Stimulated activated CD4-positive, alpha-beta T cell treated with anti-CD3 and anti-CD28 coated beads, Interleukin-1b, Interleukin-23, amount 100 ng/mL, for 48 hours (primary cell): ENCODE data around the gene SREBF2.

Experiments used
- DNase-seq: peaks from one replicate; pipeline ENCODE4 v3.0.0-alpha.2; 2020

SREBF2 gene

DNA sequence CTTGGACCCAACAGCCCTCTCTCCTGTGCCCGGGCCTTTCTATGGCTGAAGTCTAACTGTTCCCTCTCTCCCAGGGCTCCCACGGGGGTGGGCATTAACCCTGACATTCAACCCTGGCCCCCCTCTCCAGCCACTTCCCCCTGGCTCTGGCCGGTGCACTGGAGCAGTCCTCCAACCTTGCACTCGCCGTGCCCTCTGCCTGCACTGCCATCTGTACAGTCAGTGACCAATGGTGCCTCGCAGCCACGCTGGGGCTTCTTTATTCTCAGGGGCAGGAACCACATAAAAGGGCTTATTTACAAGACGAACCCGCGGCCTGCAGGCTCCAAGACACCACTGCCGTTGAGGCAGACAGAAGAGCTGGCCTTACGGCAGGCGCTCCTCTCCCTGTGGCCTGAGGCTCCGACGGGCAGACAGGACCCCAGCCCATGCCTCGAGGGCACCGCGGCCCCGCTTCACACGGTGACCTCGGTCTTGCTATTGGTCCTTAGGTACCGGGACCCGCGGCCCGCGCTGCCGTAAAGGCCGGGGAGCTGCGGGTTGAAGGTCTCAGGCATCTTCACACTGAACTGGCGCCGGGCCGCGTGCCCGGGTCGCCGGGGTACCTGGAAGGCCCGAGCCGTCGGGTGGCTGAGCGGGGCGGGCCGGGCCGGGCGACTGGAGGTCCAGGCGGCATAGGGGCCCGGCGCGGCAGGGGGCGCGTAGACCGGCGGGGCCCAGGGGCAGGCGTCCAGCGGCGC lies 76.6 kb downstream of the SREBF2 start:
- DNase-seq = no peak

DNA sequence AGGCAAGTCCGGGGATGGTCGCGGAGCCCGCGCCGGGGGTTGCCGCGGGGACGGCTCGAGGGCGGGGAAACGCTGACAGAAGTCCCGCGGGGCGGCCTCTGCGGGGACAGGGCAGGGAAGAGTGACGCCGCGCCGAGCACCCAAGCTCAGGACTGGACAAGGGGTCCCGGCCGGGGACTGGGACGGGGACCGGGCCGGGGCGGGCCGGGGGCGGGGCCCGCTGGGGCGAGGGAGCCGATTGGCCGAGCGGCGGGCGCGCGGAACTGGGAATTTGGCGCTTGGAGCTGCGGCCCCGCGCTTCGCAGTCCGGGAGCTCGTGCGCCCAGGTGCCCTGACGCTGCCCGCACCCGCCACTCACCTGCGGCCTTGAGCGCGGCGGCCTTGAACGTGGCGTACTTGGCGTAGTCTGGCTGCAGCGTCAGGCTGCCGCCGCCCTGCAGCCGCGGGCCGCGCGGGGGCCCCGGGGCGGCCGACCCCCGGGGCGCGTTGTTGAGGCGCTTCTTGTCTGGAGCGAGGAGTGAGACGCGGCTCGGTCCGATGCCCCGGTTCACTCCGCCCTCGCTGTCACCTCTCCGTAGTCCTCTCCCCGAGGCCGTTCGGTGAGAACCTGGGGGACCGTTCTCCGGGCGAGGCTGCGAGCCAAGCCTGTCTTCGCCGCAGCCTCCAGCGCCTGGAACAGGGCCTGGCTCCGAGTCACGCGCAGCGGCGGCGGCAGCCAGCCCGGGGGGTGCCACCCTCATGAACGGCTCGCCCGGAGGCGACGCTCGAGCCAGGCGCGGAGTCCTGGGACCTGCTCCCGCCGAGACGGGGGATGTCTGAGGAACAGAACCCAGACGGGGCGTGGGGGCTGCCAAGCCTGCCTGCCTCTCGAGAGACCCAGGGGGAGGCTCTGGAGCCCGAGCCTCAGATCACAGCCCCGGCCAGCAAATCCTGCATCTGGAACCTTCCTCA lies 77.4 kb downstream of the SREBF2 start:
- DNase-seq = no peak

DNA sequence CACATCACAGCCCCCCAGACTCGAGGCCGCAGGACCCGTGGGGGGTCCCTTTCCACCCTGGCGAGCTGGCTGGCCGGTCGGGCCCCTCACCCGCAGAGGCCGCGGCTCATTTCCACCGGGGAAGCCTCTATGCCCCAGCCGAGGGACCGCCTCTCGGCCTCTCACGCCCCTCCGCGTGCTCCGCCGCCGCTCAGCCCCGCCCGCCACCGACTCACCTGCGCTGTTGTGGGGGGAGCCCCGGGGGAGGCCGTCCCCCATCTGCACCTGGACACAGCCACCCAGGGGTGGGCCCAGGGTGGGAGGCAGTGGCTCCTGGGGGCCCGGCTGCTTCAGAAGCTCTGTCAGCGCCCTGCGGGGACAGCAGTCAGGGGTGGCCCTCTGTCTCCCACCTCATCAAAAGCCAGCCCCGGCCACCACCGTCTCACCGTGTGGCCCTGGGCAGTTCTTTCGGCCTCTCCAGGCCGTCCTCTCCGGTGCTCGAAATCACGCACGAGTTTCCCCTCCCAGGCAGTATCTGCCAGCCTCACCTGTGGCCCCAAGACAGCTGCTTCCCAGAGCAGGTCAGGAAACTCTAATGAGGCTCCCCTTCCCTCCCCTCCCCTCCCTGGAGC lies 78.2 kb downstream of the SREBF2 start:
- no peak for DNase-seq

DNA sequence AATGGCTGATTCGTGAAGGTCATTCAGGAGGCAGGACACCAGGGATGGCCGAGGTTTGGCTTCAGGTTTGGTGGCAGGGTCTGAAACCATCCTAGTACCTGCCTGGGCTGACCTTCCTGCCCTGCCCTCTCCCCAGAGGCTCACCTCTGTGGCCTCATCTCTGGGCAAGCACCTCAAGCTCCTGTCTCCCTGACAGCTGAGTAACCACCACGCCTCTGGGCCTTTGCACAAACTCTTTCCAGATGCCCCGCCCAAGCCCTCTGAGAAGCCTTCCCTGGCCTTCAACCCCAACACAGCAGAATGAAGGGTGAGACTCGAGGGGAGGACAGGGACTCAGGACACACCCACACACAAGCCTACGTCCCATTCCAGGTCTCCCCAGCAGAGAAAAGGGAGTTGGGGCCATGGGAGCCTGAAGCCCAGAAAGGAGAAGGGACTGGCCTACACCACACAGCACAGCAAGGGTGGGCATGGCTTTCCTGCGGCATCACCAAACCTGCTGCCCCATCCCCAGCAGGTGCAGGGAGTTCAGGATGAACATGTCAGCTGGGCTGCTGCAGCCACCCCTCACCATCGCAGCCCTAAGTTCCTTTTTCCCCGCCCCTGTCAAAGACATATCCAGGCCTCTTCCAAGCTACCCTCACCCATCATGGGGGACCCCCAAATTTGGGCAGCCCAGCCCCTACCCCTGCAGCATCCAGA lies 79.6 kb downstream of the SREBF2 start:
- no peak for DNase-seq

DNA sequence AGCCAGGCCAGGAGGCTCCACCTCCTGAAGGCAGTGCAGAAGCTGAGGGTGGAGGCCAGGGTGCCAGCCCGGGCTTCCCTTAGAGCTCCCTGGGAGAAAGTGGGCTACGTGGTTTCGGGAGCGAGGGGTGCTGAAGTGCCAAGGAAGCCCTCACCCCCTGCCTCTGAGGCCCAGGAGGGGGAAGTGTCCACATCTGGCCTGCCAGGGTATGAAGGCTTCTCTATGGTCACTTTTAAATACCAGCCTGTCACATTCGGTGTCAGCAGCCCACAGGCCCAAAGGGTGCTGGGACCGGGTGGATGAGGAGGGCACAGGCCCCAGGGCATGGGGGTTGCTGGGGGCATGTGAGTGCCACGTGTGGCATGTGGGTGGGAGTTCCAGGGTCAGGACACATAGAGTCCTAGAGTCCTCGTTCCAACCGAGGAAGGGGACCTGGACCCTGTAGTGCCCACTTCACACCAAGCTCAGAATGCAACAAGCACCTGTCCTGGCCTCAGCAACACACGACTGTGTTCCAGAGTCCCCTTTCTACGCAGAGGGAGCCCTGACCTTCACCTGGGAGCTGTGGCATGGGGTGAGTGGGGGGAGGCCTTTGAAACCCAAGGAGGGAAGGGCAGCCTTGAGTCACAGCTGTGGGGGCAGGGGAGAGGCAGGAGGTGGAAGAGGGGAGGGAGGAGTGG lies 80.3 kb downstream of the SREBF2 start:
- no peak for DNase-seq

DNA sequence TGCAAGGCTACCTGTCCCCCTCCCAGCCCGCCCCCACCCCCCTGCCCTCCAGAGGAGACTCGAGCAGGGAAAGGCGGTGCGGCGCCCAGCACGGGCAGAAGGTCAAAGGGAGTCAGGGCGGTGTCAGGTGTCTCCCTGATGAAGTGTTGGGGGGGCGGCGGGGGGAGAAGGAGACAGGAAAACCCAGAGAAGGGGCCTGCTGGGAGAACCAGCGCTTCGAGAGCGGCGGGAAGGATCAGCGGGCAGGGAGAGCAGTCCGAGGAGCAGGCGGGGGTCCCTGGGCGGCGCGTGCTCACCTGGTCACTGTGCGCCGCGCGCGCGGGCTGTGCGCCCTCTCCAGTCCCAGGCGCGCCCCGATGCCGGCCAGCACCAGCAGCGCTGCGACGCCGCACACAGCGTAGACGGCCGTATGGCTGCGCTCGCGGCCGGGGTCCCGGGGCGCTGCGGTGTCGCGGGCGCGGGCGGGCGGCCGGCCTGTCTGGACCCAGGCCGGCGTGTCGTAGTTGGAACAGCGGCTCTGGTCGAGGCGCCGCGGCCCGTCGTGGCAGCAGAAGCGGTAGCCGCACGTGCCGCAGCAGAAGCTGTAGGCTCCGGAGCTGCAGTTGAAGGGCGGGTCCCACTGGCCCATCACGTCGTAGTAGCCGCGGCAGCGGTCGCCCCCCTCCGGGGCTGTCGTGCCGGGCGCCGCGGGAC lies 81.1 kb downstream of the SREBF2 start:
- DNase-seq = no peak

DNA sequence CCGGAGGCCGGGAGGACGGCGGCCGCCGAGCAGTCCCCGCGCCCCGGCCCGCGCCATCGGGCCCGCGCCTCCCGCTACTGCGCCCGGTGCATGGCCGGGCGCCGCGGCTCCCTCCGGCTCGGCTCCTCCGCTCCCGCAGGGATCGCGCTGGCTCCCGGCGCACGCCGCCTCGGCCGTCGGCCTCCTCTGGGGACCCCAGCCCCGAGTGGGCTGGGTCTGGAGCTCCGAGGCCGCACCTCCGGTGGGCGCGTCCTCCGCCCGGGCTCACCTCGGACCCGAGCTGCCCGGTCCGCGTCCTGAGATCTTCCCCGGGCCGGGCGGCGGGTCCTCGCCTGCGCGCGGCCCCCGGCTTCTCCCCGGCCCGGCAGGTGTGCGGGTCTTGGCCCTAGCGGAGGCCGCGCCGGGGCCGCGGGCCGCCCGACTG lies 81.7 kb downstream of the SREBF2 start:
- DNase-seq = no peak

DNA sequence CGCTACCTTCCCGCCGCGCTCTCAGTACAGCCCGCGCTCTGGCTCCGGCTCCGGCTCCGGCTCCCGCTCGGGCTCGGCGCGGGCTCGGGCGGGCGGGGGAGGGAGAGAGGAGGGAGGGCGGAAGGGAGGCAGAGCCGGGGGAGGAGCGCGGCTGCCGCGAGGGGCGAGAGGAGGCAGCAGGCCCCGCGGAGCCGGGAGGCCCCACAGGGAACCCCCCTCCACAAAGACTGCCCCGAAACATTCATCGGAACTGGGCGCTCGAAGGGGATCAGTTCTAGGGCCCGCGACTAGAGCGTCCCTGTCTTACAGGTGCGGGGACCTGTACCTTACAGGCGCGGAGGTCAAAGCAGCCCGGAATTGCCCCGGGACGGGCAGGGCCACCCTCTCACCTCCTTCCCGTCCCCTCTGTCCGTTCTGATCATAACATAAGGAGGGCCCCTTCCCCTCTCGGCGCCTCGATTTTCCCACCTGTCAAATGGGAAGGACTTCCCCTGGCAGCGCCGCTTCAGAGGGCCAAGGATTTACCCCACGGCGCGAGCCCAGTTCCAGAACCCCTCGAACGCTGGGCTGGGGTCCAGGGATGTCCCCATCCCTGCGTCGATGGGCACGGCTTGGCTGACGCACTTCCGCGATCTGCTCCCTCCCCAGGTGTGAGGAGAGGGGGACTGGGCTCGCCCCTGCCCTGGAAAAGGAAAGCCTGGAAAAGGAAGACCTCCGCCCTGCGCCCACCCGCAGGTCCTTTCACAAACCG lies 82.3 kb downstream of the SREBF2 start, which contains the start of gene SHISA8:
Gene SHISA8 (minus strand): TSS at position 40 of the 751 bp plus-strand sequence. CDS start 407 bp downstream, outside the sequence.
- DNase-seq = peak; percentile 57

DNA sequence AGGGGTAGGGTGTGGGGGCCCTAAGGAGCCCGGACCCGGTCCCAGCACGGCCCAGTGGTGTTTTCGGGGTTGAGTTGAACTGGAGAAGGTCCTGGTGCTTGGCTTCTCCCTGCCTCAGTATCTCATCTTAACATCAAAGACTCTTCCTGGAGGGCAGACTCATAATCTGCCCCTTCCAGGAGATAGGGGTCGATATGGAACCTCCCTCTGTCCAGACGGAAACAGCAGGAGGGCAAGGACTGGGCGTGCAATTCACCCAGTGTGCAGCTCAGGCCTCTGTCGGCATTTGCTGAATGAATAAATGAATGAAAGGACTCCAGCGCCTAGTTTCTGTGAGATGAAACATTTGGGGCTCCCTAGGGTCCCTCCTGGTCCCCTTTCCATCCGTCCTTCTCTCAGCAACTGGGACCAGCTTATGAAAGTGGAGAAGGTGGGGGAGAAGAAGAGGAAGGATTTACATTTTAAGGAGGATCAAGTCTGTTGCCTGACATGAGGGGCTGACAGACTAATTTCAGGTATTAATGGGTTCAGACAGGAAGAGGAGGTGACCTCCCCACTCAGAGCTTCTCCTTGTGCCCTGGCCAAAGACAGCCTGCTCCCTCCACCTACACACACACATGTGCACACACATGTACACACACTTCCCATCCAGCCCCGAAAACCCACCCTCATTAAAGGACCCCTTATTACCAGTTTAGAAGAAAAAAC lies 83.0 kb downstream of the SREBF2 start:
- no peak for DNase-seq

DNA sequence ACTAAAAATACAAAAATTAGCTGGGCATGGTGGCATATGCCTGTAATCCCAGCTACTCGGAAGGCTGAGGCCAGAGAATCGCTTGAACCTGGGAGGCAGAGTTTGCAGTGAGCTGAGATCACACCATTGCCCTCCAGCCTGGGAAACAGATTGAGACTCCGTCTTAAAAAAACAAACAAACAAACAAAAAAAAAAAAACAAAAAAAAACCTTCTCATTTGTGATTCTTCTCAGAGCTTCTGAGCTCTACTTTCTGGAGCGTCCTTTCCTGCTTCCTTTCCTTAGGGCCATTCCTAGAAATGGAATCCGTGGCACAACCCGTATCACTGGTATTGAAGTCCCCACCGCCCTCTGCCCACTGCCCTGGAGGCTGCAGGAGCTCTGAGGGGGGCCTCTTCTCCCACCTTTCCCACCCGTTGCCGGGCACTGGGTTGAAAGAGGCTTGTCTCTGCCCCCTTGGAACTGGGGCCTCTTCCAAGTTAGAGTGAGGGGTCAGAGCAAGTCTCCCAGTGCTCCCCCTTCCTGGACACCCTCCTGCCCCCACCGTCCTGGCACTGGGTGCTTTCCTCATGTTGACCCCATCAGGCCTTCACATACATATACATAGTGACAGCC lies 83.9 kb downstream of the SREBF2 start:
- DNase-seq = no peak

DNA sequence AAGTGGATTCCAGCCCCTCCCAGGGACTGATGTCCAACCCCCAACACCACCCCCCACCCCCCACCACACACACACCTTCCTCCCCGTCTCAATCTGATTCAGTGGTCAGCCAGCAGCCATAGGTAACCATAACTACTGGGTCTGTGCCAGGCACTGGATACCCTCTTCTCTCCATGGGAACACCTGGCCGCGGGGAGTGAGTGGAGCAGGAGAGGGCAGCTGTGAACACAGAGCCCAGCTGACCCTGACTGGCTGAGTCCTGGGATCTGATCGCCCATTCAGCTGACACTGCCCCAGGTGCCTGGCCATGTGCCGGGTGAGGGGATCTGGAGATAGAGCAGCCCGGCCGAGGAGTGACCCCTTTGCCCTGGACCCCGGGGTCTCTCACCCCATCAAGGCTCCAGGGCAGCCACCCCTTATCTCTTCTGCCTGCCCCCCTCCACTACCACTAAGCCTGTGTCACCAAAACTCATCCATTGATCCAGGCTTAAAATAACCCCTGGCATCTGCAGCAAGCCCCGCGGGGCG lies 84.5 kb downstream of the SREBF2 start:
- no peak for DNase-seq

DNA sequence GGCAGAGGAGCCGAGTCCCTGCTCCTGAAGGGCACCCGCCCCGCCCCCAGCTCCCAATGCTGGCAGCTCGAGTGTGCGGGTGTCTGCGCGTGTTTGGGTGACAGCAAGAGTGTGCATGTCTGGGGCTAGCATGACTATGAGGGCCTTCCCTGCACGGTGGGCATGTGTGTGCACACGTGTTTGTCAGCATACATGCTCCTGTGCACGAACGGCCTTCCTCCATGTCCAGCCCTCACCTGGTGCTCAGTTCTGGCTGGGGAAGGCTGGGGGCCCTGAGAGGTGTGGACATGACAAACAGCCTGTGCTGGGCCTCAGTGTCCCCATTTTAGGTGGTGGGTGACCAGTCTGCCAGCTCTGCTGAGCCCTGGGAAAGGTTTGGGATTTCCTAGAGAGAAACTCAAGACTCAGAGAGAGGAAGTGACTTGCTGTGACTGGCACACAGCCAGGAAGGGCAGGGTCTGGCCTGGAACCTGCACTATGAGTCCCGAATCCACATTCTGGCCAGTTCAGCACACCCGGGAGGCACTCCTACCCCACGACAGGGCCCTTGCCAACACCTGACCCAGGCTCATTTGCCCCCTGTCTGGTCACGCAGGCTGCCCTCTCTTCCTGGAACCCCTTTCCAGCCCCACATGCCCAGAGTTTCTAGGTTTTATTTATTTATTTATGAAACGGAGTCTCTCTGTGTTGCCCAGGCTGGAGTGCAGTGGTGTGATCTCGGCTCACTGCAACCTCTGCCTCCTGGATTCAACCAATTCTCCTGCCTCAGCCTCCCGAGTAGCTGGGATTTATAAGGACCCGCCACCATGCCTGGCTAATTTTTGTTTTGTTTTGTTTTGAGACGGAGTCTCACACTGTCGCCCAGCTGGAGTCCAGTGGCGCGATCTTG lies 85.2 kb downstream of the SREBF2 start:
- no peak for DNase-seq

DNA sequence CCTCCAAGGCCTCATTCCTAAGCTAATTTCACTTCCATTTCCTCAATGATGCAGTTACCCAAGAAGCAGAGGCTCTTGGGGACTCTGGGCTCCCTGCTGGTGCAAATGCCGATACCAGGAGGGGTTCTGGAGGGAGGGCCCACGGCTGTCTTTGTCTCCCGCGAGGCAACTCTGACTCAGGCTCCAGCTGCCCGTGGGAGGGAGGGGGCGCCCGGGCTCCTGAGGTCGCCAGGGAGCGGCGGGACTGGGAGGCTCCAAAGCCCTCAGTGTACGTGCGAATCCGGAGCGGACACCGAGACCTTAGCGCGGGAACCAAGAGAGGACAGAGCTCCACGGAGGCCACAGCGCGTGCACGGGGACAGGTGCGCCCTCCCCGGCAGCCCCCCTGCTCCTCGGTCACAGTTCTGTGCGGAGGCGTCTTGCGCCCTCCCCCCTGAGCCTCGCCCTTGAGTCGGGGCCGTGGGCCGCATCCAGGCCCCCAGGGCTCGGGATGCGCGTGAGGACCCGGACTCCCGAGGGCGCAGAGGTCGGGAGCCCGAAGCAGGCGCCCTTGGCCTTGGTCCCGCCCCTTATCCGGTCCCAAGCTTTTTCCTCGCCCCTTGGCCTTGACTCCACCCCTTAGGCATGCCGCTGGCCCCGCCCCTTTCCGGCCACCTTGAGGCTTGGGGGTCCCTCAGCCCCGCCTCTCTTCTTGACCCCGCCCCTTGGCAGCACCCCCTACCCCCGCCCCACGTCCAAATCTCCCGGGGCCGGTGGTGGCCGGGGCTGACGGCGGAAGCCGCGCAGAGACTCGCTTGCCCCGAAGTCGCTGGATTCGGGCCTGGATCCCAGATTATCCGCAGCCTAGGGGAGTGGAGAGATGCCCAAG lies 86.7 kb downstream of the SREBF2 start:
- peak; percentile 37 for DNase-seq

DNA sequence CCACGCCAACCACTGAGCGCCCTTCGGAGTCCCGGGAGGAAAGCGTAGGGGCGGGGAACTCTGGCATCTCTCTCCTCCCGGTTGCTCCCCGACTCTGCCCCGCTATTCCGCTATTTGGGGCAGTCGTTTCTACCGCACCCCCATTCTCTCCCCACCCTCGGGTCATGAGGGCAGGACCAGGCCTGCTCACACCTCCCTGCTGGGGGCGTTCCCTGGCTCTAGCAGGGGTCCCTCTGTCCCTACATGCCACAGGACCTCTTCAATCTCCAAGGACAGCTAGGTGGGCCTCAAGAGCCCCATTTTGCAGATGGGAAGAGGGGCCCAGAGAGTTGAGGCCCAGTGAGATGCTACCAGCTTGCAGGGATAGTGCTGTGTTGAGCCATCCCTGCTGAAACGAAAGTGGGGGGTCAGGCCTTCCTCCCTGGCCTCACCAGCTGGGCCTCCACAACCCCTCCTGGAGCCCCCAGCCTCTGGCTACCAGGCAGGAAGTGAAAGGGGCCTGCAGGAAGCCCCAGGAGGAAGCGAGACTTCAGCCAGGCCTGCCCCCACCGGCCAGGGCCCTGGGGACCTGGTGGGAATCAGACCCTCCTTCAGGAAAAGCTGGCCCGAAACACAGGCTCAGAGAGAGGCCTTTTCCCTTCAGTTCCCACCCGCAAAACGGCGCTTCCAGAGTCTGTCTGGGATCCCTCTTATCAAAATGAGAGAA lies 87.5 kb downstream of the SREBF2 start:
- no peak for DNase-seq

DNA sequence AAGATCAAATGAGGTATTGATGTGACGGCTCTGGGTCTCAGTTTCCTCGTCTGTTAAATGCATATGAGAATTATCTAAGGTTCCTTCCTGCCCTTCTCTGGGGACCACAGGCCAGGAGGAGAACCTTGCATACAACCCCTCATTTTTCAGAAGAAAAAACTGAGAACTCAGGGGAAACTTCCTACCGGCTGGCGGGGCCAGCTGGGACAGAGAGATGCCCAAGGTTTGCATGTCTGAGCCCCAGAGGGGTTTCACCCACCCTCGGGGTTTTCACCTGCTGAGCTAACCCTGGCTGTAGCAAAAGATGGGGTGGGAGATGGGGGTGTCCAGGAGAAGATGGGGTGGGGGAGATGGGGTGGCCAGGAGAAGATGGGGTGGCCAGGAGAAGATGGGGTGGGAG lies 89.4 kb downstream of the SREBF2 start:
- DNase-seq = no peak

DNA sequence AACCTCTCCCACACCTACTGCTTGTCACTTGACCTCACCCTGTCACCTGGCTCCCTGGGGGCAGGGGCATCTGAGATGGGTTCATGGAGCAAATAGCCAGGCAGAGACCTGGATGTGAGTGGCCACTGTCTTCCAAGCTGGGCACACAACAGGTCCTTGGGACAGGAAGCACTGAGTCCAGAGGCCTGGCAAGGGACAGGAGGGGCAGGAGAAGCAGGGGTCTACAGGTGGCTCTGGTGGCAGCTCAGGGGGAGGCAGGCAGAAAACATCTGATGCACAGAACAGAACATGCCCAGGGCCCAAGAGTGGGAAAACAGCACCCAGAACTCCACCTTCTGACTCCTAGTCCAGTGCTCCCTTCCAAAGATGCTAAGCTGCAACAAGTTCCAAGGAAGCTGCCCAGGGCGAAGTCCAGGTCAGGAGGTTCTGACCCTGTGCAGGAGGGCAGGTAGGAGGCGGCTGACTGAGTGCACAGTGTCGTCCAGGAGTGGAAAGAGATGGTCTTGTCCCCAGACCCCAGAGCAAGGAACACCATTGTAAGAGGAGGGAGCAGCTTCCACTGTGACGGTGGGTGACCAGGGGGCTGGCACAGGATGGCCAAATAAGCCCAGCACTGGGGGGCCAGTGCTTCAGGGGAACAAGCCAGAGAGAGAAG lies 90.2 kb downstream of the SREBF2 start:
- no peak for DNase-seq
